Caco-2 (cell line): ENCODE measurements around the gene EGR2. TPM values are rescaled to one million over a fixed set of nuclear protein-coding genes. Genes with fewer than 3 reads are reported as not detected.

Source experiments
- BruUV-seq: library from RNA; stranded (reverse); fragments of 400-500 nt; replicated peaks from 2 replicates; lab custom pipeline; 2021; lab: Mats Ljungman, UMichigan
- CTCF ChIA-PET: fragments of 300-600 bp; sonication (Branson Sonifier 250); formaldehyde crosslinking; loops from one replicate; lab custom pipeline; 2022; ENCODE audit warnings: antibody characterized with exemption; lab: Charles Lee
- POLR2A ChIA-PET: fragments of 300-600 bp; sonication (Branson Sonifier 250); formaldehyde crosslinking; loops from one replicate; lab custom pipeline; 2022; ENCODE audit warnings: antibody characterized with exemption; lab: Charles Lee
- DNase-seq, 2 experiments: peaks; one replicate each; pipeline versions ENCODE4 v3.0.0 to v3.0.0-alpha.2; 2020 to 2022
- H3K27me3 ChIP-seq: replicated peaks from 2 replicates; pipeline ENCODE4 v1.6.0; 2011; ENCODE audit warnings: low read length; ENCODE audit not compliant: control insufficient read depth, insufficient read depth
- H3K36me3 ChIP-seq: 2 replicates; pipeline ENCODE4 v1.5.1; 2011; ENCODE audit warnings: low read length; ENCODE audit not compliant: control insufficient read depth, insufficient read depth
- H3K4me1 ChIP-seq: fragments of 250-450 bp; sonication (Bioruptor Pico); 2 replicates; pipeline ENCODE4 v1.5.1; 2020; ENCODE audit warnings: mild to moderate bottlenecking
- H3K4me3 ChIP-seq: 2 replicates; pipeline ENCODE4 v1.5.1; 2011; ENCODE audit warnings: low read depth, mild to moderate bottlenecking, control low read depth, low read length
- H3K9me3 ChIP-seq: fragments of 250-450 bp; sonication (Bioruptor Pico); 2 replicates; pipeline ENCODE4 v1.5.1; 2020; ENCODE audit warnings: mild to moderate bottlenecking, moderate library complexity
- H3K27ac Mint-ChIP-seq: one replicate; pipeline ENCODE4 v1.8.0; 2022; ENCODE audit warnings: mixed read lengths; ENCODE audit not compliant: unreplicated experiment
- H3K27me3 Mint-ChIP-seq: one replicate; pipeline ENCODE4 v1.8.0; 2022; ENCODE audit warnings: mixed read lengths; ENCODE audit not compliant: insufficient read depth, unreplicated experiment
- H3K36me3 Mint-ChIP-seq: one replicate; pipeline ENCODE4 v1.8.0; 2022; ENCODE audit warnings: mild to moderate bottlenecking, mixed read lengths; ENCODE audit not compliant: insufficient read depth, unreplicated experiment
- H3K4me1 Mint-ChIP-seq: one replicate; pipeline ENCODE4 v1.8.0; 2022; ENCODE audit warnings: low read depth, mixed read lengths; ENCODE audit not compliant: unreplicated experiment
- H3K4me3 Mint-ChIP-seq: one replicate; pipeline ENCODE4 v1.8.0; 2022; ENCODE audit warnings: mild to moderate bottlenecking, moderate library complexity, mixed read lengths; ENCODE audit not compliant: unreplicated experiment
- H3K9me3 Mint-ChIP-seq: one replicate; pipeline ENCODE4 v1.8.0; 2022; ENCODE audit warnings: mixed read lengths; ENCODE audit not compliant: unreplicated experiment
- CTCF ChIP-seq, 2 experiments: fragments of 200-600 bp in 1 of 2; IDR thresholded peaks; 1 replicate in 1 of 2; 2 replicates in 1 of 2; pipeline versions ENCODE4 v1.5.1 to v1.8.0; 2011 to 2022; ENCODE audit warnings: antibody characterized with exemption in 1 of 2, control low read depth in 1 of 2, inconsistent platforms in 1 of 2, low read depth in 1 of 2, low read length in 1 of 2, mild to moderate bottlenecking in 1 of 2, moderate library complexity in 1 of 2; ENCODE audit not compliant: insufficient read depth in 1 of 2, severe bottlenecking in 1 of 2, unreplicated experiment in 1 of 2
- intact Hi-C: fragments of 100-400 bp; cut with micrococcal nuclease; formaldehyde crosslinking; loops from one replicate; pipeline ENCODE4 v1.10.0; 2022; ENCODE audit not compliant: unreplicated experiment
- total RNA-seq: library from RNA; stranded (reverse); gene quantifications from 2 replicates; pipeline ENCODE4 v1.2.3, GENCODE V29; 2022

Gene EGR2
- total RNA-seq, 1 experiment from 2014 or later = 0.61 TPM

- BruUV-seq = no TSS peak
- Histone ChIP-seq H3K36me3 (no peaks in the 10 kb centered on the region), H3K9me3 (no peaks in the 10 kb centered on the region), H3K4me3 (no peak overlapping the region), H3K4me1 (peaks cover 4% of the 10 kb centered on the region; the same call in 1 of the 2 replicates), H3K27me3 (no peaks in the 10 kb centered on the region)
- DNase-seq = no peak
- H3K36me3 Mint-ChIP-seq = no peaks in the 10 kb centered on the region
- TF ChIP-seq CTCF (IDR thresholded peaks at IDR 0.05; ENCODE audit: insufficient read depth in 1 of 2, low read depth in 1 of 2, low read length in 1 of 2, severe bottlenecking in 1 of 2, unreplicated experiment in 1 of 2) = no peak
- ChIA-PET POLR2A (no interaction called here), CTCF (no interaction called here)
- H3K27me3 Mint-ChIP-seq = peaks cover 7% of the 10 kb centered on the region
- peaks cover 5% of the 10 kb centered on the region for H3K4me1 Mint-ChIP-seq
- no peak overlapping the region for H3K4me3 Mint-ChIP-seq
- no peaks in the 10 kb centered on the region for H3K9me3 Mint-ChIP-seq
- H3K27ac Mint-ChIP-seq = no peak overlapping the region
- intact Hi-C loops = no loop called here
Measured at GRCh38 chr10:62795762-62796161, 20.4 kb downstream of the EGR2 start.

- Mint-ChIP-seq H3K9me3 (no peaks in the 10 kb centered on the region), H3K27me3 (peaks cover 7% of the 10 kb centered on the region), H3K4me3 (no peak overlapping the region), H3K4me1 (no peaks in the 10 kb centered on the region), H3K27ac (no peak overlapping the region), H3K36me3 (no peaks in the 10 kb centered on the region)
- no peaks in the 10 kb centered on the region for H3K27me3 ChIP-seq
- no peak for TF ChIP-seq CTCF (IDR thresholded peaks at IDR 0.05; ENCODE audit: insufficient read depth in 1 of 2, low read depth in 1 of 2, low read length in 1 of 2, severe bottlenecking in 1 of 2, unreplicated experiment in 1 of 2)
- CTCF ChIA-PET = no interaction called here
- H3K9me3 ChIP-seq = no peaks in the 10 kb centered on the region
- no peak for DNase-seq
- POLR2A ChIA-PET = no interaction called here
- no peaks in the 10 kb centered on the region for H3K36me3 ChIP-seq
- intact Hi-C loops = no loop called here
- no TSS peak for BruUV-seq
- no peaks in the 10 kb centered on the region for H3K4me1 ChIP-seq
- no peak overlapping the region for H3K4me3 ChIP-seq
Measured at GRCh38 chr10:62795100-62795499, 21.1 kb downstream of the EGR2 start.

GRCh38 chr10:62794306-62794705 is 21.9 kb downstream of the EGR2 start:
- Mint-ChIP-seq H3K27me3 (peaks cover 14% of the 10 kb centered on the region), H3K27ac (no peak overlapping the region), H3K36me3 (no peaks in the 10 kb centered on the region), H3K9me3 (no peaks in the 10 kb centered on the region), H3K4me1 (no peaks in the 10 kb centered on the region), H3K4me3 (no peak overlapping the region)
- BruUV-seq = no TSS peak
- POLR2A ChIA-PET = no interaction called here
- no peaks in the 10 kb centered on the region for H3K9me3 ChIP-seq
- intact Hi-C loops = no loop called here
- CTCF ChIA-PET = no interaction called here
- no peak for DNase-seq
- no peak overlapping the region for H3K4me3 ChIP-seq
- no peaks in the 10 kb centered on the region for H3K36me3 ChIP-seq
- H3K27me3 ChIP-seq = no peaks in the 10 kb centered on the region
- no peaks in the 10 kb centered on the region for H3K4me1 ChIP-seq
- TF ChIP-seq CTCF (IDR thresholded peaks at IDR 0.05; ENCODE audit: insufficient read depth in 1 of 2, low read depth in 1 of 2, low read length in 1 of 2, severe bottlenecking in 1 of 2, unreplicated experiment in 1 of 2) = no peak
